ENCODE results near the gene JARID2. TPM values are rescaled to one million over a fixed set of nuclear protein-coding genes. Genes with fewer than 3 reads are reported as not detected.

The JARID2 gene
- total RNA-seq, 1 donor from 2014 or later, result 3.8 TPM

DNA sequence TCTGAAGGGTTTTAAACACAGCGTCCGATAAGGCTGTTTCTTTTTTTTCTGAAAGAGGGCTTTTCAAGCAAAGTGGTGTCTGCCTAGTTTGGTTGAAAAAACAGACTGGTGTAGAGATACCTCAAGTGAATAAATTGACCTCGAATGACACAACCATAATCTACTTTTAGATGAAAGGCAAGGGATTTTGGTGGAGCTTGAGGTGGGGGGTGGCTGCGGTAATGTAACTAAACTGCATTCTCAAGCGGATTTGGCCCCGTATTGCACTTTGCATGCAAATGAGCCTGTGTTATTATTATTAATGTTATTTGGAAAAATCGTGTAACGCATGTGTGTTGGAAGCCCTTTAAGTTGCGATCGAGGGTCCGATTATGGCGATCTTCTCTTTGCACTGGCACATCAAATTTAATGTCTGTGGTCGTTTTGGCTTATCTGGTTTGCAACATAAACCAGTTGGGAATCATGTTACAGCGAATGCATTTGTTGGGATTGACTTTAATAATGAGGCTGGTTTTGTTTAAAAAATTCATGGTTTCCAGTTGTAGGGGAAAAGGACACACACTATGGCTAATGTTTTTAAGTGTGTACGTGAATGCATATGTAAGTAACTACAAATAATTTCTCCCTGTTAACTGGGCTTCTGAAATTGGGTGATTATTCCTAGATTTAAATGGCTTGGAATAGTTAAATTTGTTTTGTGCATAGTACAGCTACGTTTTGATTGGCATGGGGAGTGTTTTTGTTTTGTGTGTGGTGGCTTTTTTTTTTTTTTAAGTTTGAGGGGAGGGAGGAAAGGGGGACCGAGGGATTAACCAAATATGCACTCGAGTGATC, 1.0 kb downstream of the JARID2 start:
- ATAC-seq, result no peak
- no peak for DNase-seq (ENCODE audit: low spot score)

GRCh38 chr6:15247500-15248450, 1.9 kb downstream of the JARID2 start:
- DNase-seq (ENCODE audit: low spot score) (peak; percentile 63), ATAC-seq (peak; percentile 5)

- ATAC-seq (peak; percentile 44), DNase-seq (ENCODE audit: low spot score) (peak; percentile 94)
These were observed 2.8 kb downstream of the JARID2 start for GRCh38 chr6:15248451-15249370.

GRCh38 chr6:15249371-15250019, 3.6 kb downstream of the JARID2 start:
- DNase-seq (ENCODE audit: low spot score), result no peak
- ATAC-seq, result no peak

- no peak for DNase-seq (ENCODE audit: low spot score)
- ATAC-seq, result no peak
These were observed 4.6 kb downstream of the JARID2 start for GRCh38 chr6:15250187-15251168.

GRCh38 chr6:15252195-15252594, 6.3 kb downstream of the JARID2 start:
- ATAC-seq, result no peak
- no peak for DNase-seq (ENCODE audit: low spot score)

GRCh38 chr6:15253203-15254022, 7.5 kb downstream of the JARID2 start:
- DNase-seq (ENCODE audit: low spot score) (no peak), ATAC-seq (no peak)

GRCh38 chr6:15254070-15254975, 8.5 kb downstream of the JARID2 start:
- no peak for DNase-seq (ENCODE audit: low spot score)
- peak; percentile 54 for ATAC-seq

- DNase-seq (ENCODE audit: low spot score) (no peak), ATAC-seq (no peak)
These were observed 9.6 kb downstream of the JARID2 start for GRCh38 chr6:15255481-15255880.

DNA sequence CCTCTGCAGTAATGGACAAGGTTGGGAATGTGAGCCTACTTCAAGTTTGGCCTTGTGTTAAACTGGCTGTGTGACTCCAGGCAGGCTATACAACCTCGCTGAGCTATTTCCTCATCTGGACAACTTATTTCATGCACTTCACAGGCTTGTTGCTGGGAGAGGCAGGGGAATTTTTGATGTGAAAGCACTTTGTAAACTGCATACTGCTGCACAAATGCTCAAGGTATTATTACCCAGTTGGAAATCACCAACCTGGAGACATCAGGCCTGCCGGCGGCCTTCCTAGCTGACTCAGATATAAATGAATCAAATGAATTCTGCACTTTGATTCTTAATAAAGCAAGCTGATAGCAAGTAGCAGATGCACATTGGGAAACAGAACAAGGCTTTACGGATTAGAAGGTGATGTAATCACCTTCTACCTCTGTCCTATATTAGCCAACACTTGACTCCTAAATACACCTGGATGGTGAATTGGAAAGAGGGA, 10.1 kb downstream of the JARID2 start:
- DNase-seq (ENCODE audit: low spot score) (no peak), ATAC-seq (peak; percentile 74)

- ATAC-seq (no peak), DNase-seq (ENCODE audit: low spot score) (no peak)
These were observed 10.8 kb downstream of the JARID2 start for GRCh38 chr6:15256538-15257271.

DNA sequence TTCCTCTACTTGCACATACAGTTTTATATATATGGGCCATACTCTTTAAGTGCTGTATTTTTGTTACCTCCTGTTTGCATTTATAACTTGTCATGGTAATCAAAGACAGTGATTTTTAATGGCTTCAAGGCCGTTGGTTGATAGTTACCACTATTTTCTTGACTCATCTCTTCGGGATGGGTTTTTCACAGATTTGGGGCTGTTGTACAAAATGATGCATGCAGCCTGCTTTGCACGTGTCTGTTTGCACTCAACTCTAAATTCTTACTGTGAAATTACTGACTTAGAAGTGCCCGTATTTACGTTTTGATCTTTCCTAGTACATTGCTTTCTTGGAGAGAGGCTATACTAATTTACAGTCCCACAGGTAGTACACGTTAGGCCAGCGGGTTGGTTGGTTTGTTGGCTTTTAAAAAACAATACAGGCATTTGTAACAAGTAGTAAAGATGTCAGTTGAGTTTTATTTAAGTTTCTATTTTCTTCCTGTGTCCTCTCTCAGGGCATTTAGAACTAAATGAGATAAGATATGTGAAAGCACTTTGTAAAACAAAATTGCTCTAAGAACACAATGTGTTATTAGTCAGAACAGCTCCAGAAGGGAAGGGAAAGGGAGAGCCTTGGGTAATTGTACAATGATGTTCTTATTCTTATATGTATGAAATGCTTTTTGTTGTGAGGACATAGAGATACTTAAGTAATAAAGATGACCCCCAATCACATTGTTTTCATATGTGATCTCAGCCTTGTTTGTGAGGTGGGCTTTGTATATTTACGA, 11.7 kb downstream of the JARID2 start:
- ATAC-seq, result no peak

GRCh38 chr6:15259766-15260098, 13.9 kb downstream of the JARID2 start:
- DNase-seq (ENCODE audit: low spot score) (no peak), ATAC-seq (no peak)

More for the DNA sequence above, 11.7 kb downstream of the JARID2 start:
- no peak for DNase-seq (ENCODE audit: low spot score)

DNA sequence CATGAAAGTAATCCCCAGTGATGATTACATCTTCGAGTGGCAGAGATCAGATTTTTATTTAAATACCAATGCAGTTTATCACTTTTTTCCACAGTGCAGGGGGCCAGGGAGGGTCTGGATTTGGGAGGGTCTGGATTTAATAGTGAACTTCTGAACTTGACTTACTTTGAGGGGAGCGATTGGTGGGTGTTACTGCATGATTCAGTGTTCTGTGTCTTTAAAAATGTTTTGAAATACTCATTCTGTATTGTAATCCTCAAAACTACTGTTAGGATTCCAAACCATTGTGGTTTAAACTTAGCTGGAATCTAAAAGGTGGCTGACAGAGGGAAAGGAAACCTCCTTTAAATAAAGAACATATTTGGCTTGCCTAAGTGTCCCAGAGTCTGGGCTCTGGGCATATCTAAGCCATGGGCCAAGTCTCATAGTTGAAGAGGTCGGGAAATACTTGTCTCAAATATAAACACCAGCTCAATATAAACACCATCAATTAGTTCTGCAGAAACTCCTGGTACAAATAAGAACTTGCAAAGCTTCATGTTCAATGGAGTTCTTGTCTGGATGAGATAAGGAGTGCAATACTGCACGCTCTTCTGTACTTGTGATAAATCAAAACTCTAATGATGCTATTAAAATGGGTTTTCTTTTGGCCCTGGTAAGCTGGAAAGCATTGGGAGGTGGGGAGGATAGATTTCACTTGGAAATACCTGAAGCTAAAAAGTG, 14.4 kb downstream of the JARID2 start:
- ATAC-seq (no peak), DNase-seq (ENCODE audit: low spot score) (no peak)

All from left lobe of liver (tissue), 2 donors.